Measurements from ENCODE around the gene TOLLIP.
A peak's percentile ranks its signal among the peaks of the same experiment; 100 is the strongest.
"Not testable (repeated sequence)": the region's sequence is repeated elsewhere in the genome, so short reads cannot be mapped to it uniquely, and the experiment has no call there.

TOLLIP gene

DNA sequence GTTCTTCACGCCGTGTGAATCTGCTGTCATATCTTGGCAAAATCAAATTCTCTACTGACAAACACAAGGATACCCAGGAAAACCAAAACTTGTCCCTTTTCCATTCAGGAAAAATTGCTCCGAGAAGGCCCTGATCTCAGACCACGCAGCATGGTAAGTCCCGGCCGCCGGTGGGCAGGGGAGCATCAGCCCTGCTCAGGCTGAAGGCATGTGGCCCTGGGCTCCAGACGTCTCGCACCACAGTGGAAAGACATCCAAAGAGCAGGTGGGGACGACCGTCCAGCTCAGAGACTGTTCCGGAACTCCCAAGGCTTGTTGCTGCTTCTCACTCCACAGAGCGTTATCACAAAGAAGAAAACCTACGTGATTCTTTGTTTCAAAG is 29.8 kb downstream of the TOLLIP start:
- no peak for DNase-seq

DNA sequence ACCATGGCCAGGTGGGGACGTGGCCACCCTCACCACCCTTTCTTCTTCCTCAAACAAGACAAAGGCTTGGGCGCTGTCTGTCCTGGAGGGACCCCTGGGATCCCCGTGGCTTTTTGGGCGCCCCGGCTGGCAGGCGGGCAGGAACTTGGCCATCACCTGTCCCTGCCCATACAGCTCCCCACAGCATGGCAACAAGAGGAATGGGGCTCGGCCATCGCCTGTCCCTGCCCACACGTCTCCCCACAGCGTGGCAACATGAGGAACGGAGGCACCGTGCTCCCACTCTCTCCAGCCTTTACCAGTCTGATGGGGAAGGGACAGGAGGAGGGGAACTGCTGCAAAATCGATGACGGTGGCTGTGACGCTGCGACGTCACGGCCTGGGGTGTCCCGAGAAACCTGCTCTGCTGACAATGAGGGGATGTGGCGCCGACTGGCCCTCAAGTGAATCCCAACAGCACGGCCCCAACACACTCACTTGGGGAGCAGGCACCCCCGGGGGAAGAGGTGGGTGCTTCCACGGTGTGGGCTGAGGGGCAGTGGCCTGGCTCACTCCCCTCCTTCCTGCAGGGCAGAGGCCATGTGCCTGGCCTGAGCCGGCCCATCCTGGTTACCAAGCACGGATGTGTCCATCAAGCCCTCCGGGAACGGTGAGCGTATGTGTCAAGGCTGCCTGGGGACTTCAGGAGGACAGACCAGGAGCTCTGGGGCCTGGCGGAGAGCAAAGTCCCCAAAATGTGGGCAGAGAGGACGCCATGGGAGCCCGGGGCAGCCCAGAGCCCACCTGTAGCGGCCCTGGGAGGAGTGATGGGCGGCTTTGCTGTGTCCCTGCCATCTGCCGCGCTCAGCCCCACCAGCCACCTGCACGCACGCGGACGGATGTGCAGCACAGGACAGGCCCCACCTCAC is 30.4 kb downstream of the TOLLIP start:
- DNase-seq: no peak

DNA sequence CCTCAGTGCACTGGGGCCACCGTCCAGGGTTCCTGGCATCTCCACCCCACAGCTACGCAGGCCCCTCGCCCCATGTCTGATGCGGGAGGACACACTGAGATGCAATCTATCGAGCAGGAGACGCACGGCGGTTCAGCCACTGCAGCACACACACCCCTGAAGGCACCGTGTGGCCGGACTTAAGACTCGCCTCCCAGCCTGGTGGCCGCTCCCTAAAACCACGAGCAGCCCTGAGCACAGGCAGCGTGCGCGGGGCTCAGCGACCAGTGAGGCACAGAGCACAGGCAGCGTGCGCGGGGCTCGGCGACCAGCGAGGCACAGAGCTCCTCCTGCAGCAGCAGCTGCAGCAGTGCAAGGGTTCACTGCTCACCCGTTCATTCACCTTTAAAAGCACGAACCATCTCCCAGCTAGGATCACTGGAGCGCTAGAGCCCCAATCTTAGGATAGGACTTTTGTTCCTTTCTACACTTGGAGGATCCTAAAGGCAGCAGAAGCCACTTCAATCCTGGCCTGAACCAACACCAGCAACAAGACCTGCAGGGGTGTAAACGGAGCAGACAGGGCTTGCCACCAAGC is 31.4 kb downstream of the TOLLIP start:
- DNase-seq: no peak

DNA sequence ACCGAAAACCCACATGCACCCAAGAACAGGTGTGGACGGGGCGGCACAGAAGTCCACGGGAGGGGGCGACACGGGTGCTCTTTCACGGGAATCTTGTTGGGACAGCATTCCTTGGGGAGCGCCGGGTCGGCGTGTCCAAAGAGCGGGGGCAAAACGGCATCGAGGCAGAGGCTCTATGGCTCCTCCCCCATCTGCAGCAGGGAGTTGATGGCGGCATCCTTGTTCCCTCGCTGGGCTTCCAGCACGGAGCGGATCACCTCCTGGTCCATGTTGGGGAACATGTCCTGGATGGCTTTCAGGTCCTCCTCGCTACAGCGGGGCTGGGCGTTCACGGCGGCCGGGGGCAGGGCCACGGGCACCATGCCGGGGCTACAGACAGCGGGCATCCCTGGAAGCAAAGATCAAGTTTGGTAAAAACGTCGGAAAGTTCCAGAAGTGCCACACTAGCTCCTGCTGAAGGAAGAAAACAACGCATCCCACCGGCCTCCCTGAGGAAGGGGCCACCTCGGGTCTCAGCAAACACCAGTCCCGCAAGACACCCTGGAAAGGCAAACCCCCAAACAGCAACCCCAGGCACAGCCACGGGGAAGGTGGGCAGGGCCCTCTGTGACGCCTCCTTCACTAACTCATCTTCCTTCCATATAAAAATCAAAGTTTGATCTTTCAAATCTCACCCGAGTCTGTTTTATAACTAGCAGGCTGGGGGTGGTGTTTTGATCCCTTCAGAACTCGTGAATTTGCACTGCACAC is 32.4 kb downstream of the TOLLIP start:
- DNase-seq: no peak

DNA sequence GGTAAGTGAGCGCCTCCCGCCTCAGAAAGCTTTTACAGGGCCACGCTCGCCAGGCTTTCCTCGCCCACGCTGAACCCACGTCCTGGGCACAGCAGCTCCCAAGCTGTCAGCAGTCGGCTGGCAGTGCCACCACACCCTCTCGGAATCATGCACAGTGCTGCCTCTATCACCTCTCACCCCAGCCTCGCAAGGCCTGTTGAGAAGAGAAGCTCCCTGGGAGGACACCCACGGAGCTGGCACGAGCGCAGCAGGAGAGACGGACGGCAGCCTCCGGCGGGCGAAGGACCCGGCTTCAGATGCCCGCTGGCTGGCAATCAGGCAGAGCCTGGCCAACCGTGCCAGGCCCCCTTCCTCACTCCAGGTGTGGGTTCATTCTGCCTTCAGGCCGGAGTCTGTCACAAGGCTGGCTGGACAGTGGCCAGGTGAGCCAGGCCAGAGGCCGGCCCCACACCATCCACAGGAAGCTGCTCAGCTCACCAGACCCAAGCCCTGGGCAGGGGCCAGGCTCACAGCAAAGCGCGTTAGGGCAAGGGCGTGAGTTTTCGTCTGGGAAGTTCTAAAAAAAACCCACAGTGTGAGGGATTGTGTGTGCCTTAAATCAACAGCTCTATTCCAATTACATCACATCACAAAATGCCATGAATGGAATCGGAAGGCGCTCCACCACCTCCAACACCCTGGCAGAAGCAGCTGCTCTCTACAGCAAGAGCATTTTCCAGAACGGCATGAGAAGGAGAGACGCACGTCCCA is 33.2 kb downstream of the TOLLIP start:
- no peak for DNase-seq

DNA sequence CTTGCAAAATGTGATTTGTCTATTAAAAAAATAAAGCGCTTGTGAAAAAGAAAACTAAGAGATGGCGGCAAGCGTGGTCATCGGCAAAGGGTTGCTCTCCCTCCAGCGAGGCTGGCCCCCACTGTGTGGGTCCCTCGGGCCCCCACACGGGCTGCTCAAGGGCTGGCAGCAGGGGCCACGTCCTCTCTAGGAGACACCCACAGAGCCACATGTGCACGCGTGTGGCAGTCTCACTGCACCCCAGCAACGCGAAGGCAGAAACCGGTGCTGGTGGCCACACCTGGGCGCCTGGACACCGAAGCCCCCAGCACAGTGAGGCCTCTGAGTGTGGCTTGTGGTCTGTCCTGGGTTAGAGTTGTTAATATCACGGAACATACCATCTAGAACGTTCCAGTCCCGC is 34.4 kb downstream of the TOLLIP start:
- no peak for DNase-seq

DNA sequence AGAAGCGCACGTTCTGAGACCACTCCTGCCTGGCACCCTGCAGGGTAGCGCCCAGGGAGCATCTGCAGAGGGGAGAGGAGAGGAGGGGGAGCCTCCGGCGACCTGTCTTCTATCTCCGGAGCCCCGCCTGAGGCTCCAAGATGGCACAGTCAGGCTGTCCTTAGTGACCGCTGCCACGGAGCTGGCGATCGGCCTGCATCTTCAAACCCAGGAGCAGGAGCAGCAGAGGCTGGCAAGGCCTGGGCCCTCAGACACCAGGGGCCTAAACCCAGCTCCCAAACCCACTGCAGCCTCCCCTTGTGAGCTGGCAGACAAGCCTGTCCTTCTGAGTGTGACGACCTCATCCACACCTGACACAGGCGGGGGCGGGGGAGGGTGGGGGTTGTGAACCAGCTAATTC is 34.9 kb downstream of the TOLLIP start:
- no peak for DNase-seq

DNA sequence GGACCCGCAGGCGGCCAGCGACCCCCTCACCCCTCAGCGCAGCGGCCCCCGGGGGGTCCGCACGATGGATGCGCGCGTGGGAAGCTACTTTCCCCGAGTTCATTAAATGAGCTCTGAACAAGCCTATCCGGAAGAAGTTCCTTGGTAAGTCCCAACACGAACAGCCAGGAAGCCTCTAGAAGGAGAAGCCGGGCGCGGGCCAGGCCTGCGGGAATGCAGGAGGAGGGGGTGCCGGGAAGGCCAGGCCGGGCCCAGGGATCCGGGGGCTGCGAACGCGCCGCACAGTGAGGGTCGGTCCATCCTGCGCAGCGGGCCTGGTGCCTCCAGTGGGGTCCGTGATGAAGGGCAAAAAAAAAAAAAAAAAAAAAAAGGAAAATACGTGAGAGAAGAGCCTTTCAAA is 36.9 kb downstream of the TOLLIP start:
- DNase-seq: no peak

DNA sequence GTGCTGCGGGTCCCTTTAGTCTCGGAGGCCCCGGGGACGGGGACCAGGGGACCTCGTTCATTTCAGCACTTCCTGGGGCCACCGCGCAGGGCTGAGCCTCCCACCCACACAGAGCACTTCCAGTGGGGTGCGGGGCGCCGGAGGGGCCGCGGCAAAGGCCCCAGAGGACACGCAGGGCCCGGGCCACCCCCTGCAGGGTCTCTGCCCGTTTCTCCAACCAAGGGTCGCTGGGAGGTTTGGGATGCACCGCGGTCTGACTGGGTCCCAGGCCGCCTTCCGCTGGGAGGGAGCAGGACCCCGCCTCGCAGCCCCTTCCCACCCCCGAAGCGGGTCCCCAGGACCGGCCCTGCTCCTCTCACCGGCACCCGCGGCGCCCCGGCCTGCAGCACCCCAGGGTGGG is 37.5 kb downstream of the TOLLIP start:
- no peak for DNase-seq

DNA sequence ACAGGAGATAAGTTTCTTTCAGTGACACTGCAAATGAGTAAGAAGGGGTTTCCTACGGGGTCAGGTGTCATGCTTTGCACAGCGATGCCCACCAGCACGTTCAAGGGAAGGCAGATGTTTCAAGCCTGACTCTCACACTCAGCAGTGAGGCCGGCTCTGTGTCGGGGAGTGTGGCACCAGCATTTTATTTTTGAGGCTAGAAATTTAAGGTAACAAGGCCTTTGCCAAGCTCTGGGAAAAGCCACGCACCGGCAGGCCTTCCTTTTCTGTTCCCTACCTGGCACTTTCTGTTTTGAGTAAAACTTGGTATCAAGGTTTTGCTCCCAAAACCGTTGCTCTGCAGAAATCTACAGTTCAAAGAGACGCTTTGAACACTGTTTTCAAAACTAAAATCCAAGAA is 38.0 kb downstream of the TOLLIP start:
- no peak for DNase-seq

DNA sequence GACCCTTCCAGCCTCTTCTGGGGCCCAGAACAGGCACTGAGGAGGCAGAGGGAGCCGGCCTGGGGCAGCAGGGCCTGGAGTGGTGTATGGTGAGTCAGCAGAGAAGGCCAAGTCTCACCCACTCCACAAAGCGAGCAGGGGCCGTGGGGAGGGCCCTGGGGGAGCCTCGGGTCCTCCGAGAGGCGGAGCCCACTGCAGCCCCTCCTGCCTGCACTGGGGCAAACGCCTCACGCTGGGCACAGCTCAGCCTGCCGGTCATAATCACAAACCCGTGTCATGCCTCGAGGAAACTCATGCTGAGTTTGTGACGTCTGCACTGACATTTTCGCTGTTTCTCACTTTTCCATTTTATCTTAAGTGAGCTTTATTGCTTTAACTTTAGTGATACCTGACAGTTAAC is 38.4 kb downstream of the TOLLIP start:
- DNase-seq: no peak

DNA sequence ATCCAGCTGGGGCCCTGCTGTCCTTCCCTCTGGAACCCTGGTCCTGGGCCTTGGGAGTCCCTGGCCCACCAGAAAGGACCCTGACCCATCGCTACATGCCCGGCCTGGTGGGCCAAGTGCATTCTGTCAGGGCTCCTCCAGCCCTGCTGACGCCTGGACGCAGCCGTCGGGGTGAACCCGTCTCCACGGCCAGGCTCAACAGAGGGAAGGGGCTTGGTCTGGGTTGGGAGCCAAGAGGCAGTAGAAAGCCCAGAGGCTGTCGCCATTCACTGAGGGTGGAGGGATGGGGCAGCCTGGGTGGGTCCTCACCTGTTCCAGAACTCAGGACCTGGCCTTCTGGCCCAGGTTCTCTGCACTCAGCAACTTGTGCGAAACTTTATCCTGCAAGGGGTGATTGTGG is 39.0 kb downstream of the TOLLIP start:
- no peak for DNase-seq

DNA sequence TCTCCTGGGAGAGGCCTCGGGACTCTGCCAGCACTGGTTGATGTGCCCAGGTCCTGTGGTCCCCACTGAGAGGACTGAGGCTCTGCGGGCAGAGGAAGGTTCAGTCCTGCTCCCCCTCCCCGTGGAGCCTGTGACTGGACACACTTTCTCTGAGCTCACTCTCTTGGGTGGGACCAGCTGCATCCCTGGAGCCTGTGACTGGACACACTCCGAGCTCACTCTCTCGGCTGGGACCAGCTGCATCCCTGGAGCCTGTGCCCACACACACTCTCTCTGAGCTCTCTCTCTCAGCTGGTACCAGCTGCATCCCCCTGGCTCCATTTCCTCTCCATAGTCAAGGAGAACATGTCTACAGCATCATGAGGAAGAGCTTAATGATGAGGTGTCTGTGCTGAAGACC is 39.5 kb downstream of the TOLLIP start:
- DNase-seq: no peak

DNA sequence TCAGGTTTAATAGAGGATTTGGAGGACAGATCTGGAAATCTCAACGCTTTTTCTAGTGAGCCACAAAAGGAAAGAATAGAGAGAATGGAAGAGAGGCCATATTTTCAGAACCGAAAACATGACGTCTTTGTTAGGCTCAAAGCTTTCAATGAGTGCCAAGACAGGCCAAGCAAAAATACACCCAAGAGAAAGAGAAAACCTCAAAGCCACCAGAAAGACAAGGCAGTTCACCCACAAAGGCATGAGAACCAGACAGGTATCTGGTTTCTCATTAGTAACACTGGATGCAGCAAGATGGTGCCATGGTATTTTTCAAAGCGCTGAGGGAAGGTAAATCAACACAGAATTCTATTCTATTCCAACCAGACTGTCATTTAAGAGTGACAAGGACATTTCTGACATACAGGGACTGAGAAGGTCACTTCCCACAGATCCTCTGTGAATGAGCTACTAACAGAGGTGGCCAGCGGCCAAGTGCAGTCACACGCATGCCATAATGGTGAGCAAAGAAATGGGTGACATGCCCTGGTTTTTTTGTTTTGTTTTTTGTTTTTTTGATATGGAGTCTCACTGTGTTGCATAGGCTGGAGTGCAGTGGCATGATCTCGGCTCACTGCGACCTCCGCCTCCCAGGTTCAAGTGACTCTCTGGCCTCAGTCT is 41.9 kb downstream of the TOLLIP start:
- DNase-seq: no peak

DNA sequence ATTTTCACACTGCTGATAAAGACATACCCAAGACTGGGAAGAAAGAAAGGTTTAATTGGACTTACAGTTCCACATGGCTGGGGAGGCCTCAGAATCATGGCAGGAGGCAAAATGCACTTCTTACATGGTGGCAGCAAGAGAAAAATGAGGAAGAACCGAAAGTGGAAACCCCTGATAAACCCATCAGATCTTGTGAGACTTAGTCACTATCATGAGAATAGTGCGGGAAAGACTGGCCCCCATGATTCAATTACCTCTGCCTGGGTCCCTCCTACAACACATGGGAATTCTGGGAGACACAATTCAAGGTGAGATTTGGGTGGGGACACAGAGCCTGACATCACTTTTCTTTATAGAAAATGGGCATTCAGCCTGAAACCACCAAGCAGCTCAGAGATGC is 42.5 kb downstream of the TOLLIP start:
- DNase-seq: not testable (repeated sequence)

DNA sequence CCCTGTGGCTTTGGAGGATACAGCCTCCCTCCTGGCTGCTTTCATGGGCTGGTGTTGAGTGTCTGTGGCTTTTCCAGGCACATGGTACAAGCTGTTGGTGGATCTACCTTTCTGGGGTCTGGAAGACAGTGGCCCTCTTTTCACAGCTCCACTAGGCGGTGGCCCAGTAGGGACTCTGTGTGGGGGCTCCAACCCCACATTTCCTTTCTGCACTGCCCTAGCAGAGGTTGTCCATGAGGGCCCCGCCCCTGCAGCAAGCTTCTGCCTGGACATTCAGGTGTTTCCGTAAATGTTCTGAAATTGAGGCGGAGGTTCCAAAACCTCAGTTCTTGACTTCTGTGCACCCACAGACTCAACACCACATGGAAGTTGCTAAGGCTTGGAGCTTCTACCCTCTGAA is 44.0 kb downstream of the TOLLIP start:
- not testable (repeated sequence) for DNase-seq

DNA sequence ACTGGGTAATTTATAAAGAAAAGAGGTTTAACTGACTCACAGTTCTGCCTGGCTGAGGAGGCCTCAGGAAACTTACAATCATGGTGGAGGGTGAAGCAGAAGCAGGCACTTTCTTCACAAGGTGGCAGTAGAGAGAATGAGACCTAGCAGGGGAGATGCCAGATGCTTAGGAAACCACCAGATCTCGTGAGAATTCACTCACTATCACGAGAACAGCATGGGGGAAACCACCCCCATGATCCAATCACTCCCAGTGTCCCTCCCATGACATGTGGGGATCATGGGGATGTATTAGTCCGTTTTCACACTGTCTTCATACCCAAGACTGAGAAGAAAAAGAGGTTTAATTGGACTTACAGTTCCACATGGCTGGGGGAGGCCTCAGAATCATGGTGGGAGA is 45.0 kb downstream of the TOLLIP start:
- DNase-seq: peak; percentile 28

DNA sequence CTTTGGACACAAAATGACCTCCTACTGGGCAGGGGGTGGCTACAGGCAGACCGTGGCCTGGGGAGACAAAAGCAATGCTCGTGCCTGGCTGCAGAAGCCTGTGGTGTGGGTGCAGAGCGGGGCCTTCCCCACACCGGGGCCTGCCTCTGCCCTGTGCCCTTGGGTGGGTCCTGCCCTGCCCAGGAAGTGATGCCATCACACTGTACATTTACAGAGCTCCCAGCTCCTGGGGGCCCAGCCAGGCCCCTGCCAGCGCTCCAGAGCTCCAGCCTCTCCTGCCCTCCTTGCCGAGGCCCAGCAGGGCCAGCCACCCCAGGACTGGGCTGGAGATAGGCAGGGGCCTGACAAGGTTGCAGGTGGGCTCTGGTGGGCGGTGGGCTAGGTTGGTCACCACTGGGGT is 46.4 kb downstream of the TOLLIP start:
- DNase-seq: peak; percentile 29

DNA sequence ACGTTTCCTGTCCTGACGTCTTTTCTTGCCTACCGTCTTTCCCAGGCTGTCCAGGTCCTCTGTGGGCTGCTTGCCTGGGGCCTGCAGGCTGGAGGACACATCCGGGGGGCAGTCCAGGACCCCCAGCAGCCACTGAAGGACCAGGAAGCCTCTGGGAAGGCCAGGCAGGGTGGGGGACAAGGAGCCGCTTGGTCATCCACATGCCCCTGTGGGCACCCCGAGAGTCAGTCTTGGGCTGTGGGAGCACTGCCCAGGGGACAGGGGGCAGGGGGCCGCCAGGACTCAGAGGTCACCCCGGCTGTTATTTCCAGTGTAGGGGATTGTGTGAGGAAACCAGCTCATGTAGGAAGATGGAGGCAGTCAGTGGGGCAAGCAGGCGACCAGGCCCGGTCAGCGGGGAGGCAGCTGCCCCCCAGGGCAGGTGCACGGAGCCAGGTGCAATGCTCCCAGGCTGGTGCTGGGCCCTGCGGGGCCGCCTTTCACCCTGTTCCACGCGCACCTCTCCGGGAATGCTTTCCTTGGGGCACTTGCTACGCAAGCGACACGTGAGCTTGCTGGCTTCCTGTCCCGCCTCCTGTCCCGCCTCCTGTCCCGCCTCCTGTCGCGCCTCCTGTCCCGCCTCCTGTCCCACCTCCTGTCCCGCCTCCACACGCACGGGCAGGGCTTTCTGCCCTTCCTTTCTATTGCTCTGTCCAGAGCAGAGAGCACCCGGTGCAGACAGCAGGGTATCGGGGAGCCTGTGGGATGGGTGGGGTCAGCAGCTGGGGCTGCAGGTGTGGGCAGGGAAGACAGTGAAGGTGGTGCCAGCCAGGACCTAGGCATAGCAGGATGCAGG is 47.0 kb downstream of the TOLLIP start:
- peak; percentile 95 for DNase-seq

DNA sequence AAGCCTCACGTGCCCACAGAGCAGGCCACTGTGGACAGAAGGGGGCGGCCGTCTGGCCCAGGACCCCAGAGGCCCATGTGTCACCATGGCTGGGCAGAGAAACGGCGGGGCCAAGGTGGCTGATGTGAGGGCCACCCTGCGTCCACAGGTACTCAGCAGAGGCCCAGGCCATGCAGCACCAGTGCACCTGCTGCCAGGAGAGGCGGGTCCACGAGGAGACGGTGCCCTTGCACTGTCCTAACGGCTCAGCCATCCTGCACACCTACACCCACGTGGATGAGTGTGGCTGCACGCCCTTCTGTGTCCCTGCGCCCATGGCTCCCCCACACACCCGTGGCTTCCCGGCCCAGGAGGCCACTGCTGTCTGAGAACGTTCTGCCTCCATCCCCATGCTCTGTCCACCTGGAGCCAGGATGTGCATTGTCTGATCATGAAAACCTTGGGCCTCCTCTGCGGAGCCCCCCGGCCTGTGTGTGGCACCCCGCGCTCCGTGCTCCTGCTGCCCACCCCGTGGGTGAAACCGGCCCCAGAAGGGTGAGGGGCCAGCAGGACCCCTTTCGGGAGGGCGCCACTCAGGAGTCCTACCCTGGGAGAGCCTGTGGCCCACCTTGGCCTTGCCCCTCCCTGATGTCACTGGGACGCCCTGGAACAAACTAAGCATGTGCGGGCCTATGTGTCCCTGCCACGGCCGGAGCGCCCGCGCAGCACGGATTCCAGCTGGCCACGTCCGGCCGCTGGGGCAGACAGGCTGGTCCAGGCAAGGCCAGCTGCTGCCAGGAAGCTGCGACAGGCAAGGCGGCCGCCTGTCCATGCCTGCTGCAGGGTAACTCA is 48.0 kb downstream of the TOLLIP start:
- no peak for DNase-seq

DNA sequence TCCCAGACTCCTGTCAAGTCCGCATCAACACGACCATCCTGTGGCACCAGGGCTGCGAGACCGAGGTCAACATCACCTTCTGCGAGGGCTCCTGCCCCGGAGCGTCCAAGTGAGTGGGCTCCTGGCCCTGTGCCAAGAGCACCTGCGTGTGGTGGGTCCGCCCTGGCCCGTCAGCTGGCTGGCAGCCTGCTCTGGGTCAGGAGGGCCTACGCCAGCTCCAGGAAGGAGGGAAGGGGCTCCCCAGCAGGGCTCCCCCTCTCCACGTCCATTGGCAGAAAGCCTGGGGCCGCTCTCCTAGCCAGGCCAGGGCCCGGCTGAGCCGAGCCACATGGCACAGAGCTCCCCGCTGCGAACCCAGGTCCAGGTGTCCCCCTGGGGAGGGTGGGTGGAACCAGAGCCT is 48.8 kb downstream of the TOLLIP start:
- no peak for DNase-seq
